ENCODE results near the gene CEL.
A peak's percentile ranks its signal among the peaks of the same experiment; 100 is the strongest.

The CEL gene

DNA sequence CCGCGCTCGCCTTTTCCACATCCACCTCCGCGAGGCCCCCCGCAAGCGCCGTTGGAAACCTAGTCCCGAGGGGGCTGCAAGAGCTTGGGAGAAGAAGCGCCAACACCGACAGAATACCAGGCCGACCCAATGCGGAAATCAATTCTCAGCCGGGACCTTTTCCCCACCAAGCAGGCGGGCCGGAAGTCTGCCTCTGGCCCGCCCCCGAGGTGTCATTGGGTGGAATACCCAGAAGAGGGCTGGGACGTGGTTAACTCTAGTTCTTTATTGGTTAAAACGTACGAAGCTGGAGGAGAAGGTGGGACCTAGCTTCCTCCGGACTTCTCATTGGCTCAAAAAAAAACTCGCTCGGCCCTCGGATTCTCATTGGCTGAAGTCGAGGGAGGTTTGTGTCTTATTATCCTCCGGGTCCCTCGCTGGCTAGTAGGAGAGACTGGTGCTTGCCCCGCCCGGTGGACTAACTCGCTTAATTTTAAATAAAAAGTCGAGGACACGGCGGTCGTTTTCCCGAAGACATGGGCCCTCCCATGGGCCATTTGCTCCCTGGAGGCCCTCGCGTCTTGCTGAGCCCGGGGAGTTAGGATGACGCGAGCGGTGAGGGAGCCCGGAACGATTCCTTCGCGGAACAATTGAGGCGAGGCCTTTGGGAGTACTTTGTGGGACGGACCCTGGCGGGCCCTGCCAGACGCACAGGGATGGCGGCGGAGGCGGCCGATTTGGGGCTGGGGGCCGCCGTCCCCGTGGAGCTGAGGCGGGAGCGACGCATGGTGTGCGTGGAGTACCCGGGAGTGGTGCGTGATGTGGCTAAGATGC lies 31.3 kb upstream of the CEL start, which contains the start of gene GTF3C5:
TSS of gene GTF3C5 (plus strand) at position 681 of the 813 bp plus-strand sequence. CDS start at position 696, 15 bp downstream.
- peak within 1 kb of the TSS; percentile 91 for H3K4me3 ChIP-seq (ENCODE audit: low read depth, low read length)
- TF ChIP-seq, protein P1, sequence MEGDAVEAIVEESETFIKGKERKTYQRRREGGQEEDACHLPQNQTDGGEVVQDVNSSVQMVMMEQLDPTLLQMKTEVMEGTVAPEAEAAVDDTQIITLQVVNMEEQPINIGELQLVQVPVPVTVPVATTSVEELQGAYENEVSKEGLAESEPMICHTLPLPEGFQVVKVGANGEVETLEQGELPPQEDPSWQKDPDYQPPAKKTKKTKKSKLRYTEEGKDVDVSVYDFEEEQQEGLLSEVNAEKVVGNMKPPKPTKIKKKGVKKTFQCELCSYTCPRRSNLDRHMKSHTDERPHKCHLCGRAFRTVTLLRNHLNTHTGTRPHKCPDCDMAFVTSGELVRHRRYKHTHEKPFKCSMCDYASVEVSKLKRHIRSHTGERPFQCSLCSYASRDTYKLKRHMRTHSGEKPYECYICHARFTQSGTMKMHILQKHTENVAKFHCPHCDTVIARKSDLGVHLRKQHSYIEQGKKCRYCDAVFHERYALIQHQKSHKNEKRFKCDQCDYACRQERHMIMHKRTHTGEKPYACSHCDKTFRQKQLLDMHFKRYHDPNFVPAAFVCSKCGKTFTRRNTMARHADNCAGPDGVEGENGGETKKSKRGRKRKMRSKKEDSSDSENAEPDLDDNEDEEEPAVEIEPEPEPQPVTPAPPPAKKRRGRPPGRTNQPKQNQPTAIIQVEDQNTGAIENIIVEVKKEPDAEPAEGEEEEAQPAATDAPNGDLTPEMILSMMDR (IDR thresholded peaks at IDR 0.05; ENCODE audit: insufficient read depth, low read depth, low read length, missing control alignments) = no peak

DNA sequence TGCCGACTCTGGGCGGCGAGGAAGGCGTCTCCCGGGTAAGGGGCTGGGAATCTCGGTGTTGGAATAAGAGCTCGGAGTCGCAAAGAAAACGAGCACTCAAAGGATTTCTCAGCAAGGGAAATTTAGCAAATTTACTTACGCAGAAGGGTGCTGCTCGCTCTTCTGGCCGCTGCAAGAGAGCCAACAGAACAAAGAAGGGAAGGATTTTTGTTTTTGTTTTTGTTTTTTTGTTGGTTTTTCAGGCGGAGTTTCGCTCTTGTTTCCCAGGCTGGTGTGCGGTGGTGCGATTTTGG lies 30.7 kb upstream of the CEL start:
- DNase-seq (ENCODE audit: low read depth) = no peak
- peak overlapping the region; percentile 91 for H3K4me3 ChIP-seq (ENCODE audit: low read depth, low read length)
- TF ChIP-seq, protein P1 (IDR thresholded peaks at IDR 0.05; ENCODE audit: insufficient read depth, low read depth, low read length, missing control alignments) = no peak

More for the DNA sequence above, 31.3 kb upstream of the CEL start, which contains the start of gene GTF3C5:
- DNase-seq (ENCODE audit: low read depth) = peak; percentile 99

DNA sequence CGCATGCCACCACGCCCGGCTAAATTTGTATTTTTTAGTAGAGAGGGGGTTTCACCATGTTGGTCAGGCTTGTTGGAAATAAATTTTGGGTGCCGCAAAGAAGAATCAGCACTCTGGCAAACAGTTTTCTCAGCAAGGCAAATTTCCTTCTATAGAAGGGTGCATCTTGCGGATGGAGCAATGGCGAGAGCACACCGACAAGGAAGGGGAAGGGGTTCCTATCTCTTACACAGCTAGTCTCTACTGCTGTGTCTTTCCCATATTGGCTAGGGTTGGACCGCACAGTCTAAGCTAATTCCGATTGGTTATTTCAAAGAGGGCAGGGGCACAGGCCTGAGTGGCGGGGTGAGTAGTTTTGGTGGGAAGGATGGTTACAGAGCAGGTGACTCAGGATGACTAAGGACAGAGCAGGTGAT lies 30.3 kb upstream of the CEL start:
- no peak for DNase-seq (ENCODE audit: low read depth)
- peak overlapping the region; percentile 91 for H3K4me3 ChIP-seq (ENCODE audit: low read depth, low read length)
- TF ChIP-seq, protein P1 (IDR thresholded peaks at IDR 0.05; ENCODE audit: insufficient read depth, low read depth, low read length, missing control alignments) = no peak

DNA sequence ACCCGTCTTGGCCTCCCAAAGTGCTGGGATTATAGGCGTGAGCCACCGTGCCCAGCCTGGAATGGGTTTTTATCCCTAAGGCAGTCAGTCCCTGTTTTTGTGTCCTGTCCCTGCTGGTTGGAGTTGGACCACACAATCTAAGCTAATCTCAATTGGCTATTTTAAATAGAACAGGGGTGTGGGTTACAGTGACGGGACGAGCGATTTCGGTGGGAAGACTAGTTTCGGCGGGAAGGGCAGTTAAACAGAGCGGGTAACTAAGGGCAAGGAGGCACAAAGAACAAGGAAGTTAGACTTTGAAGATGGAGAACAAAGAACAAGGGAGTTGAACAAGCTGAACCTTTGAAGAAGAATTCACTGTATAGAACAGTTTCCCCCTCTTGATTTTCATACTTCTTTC lies 29.6 kb upstream of the CEL start:
- H3K4me3 ChIP-seq (ENCODE audit: low read depth, low read length) = no peak overlapping the region; the same call in 1 of the 2 replicates
- no peak for DNase-seq (ENCODE audit: low read depth)
- TF ChIP-seq, protein P1 (IDR thresholded peaks at IDR 0.05; ENCODE audit: insufficient read depth, low read depth, low read length, missing control alignments) = no peak

DNA sequence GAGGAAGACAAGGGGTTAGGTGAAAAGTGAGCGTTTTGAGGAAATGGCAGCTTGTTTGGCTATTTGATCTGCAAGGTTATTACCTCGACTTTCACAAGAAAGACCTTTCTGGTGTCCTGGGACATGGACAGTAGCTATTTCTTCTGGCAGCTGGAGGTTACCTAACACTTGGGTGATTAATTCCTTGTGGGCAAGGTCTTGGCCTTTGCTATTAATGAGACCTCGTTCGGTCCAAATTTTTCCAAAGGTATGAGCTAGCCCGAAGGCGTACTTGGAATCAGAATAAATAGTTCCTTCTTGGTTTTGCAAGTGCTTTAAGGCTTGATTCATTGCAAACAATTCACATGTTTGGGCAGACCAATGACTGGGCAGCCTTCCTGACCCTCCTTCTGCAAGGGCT lies 26.1 kb upstream of the CEL start:
- no peak for DNase-seq (ENCODE audit: low read depth)
- no peak overlapping the region for H3K4me3 ChIP-seq (ENCODE audit: low read depth, low read length)
- TF ChIP-seq, protein P1 (IDR thresholded peaks at IDR 0.05; ENCODE audit: insufficient read depth, low read depth, low read length, missing control alignments) = no peak

DNA sequence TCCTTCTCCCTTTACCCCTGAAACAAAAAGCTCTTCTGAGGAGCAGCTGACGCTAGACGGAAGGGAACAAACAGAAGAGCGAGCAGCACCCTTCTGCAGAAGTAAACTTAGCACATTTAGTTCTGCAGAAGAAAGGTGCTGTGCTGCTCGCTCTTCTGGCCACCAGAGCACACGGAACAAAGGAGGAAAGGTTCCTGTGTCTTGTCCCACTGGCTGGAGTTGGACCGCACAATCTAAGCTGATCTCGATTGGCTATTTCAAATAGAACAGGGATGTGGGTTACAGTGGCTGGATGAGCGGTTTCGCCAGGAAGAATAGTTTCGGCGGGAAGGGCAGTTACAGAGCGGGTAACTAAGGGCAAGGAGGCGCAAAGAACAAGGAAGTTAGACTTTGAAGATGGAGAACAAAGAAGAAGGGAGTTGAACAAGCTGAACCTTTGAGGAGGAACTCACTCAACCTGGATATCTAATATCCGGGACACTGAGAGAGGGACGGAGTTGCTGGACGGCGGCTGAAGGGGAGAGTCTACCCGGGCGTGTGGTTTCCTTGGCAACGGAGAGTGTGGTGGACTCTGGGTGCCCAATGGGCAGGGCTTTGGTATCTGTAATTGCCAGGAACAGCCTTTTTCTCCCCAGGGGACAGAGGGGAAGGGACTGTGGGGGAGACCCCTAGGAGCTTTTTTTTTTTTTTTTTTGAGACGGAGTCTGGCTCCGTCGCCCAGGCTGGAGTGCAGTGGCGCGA lies 23.8 kb upstream of the CEL start:
- TF ChIP-seq, protein P1 (IDR thresholded peaks at IDR 0.05; ENCODE audit: insufficient read depth, low read depth, low read length, missing control alignments) = no peak
- H3K4me3 ChIP-seq (ENCODE audit: low read depth, low read length) = no peak overlapping the region
- no peak for DNase-seq (ENCODE audit: low read depth)

Measured in GM12865 (cell line).